Tibial artery (tissue), 4 donors: Measurements from ENCODE around the gene IL1RAPL1.
"Not testable (repeated sequence)": the region's sequence is repeated elsewhere in the genome, so short reads cannot be mapped to it uniquely, and the experiment has no call there.

Source experiments
- DNase-seq, 2 donors: peaks; one replicate each; pipeline ENCODE4 v3.0.0-alpha.2; 2019
- H3K27ac ChIP-seq, 2 donors: fragments of 200-600 bp; sonication (generic) in 1 of 2; 1 replicate in 1 of 2; 2 replicates in 1 of 2; pipeline ENCODE4 v1.5.1; 2018 to 2019; ENCODE audit warnings: mild to moderate bottlenecking in 1 of 2
- H3K27me3 ChIP-seq, 2 donors: fragments of 200-600 bp; sonication (generic) in 1 of 2; one replicate each; pipeline versions ENCODE4 v1.5.1 to v1.6.0; 2016 to 2019
- H3K36me3 ChIP-seq, 3 donors: fragments of 200-600 bp; sonication (generic) in 2 of 3; one replicate each; pipeline ENCODE4 v1.5.1; 2016 to 2019; ENCODE audit warnings: mild to moderate bottlenecking in 2 of 3
- H3K4me1 ChIP-seq, 4 donors: fragments of 200-600 bp; sonication (generic) in 2 of 4; 1 replicate in 3 of 4; 2 replicates in 1 of 4; pipeline ENCODE4 v1.5.1; 2016 to 2019
- H3K4me3 ChIP-seq, 2 donors: fragments of 200-600 bp; sonication (generic) in 1 of 2; 1 replicate in 1 of 2; 2 replicates in 1 of 2; pipeline ENCODE4 v1.5.1; 2018 to 2019; ENCODE audit warnings: mild to moderate bottlenecking in 2 of 2
- H3K9me3 ChIP-seq, 3 donors: fragments of 200-600 bp; sonication (generic) in 1 of 3; one replicate each; pipeline ENCODE4 v1.5.1; 2016 to 2019
- CTCF ChIP-seq, 2 experiments: fragments of 200-600 bp in 1 of 2; fragments of 450-650 bp in 1 of 2; IDR thresholded peaks; one replicate each; pipeline ENCODE4 v1.5.1; 2017 to 2019; ENCODE audit warnings: antibody characterized with exemption in 2 of 2, mild to moderate bottlenecking in 1 of 2, moderate library complexity in 1 of 2
- intact Hi-C: fragments of 100-400 bp; cut with DNase I; formaldehyde crosslinking; loops from one replicate; pipeline ENCODE4 v1.15.0; 2023; ENCODE audit warnings: low total_unique reads

IL1RAPL1 gene

GRCh38 chrX:28756647-28757046 is 169.4 kb downstream of the IL1RAPL1 start:
- Histone ChIP-seq H3K4me3 (no peak overlapping the region), H3K27me3 (no peaks in the 10 kb centered on the region), H3K4me1 (no peaks in the 10 kb centered on the region), H3K27ac (no peak overlapping the region), H3K9me3 (no peaks in the 10 kb centered on the region), H3K36me3 (no peaks in the 10 kb centered on the region)
- DNase-seq, result no peak
- intact Hi-C loops, result no loop called here
- no peak for TF ChIP-seq CTCF (IDR thresholded peaks at IDR 0.05)

GRCh38 chrX:28757290-28757689 is 170.0 kb downstream of the IL1RAPL1 start:
- intact Hi-C loops, result no loop called here
- Histone ChIP-seq H3K4me1 (no peaks in the 10 kb centered on the region), H3K27me3 (no peaks in the 10 kb centered on the region), H3K27ac (no peak overlapping the region), H3K9me3 (no peaks in the 10 kb centered on the region), H3K4me3 (no peak overlapping the region), H3K36me3 (no peaks in the 10 kb centered on the region)
- TF ChIP-seq CTCF (IDR thresholded peaks at IDR 0.05), result no peak
- no peak for DNase-seq

GRCh38 chrX:28766561-28766960 is 179.3 kb downstream of the IL1RAPL1 start:
- H3K4me1 ChIP-seq, intact Hi-C loops, H3K36me3 ChIP-seq, DNase-seq, H3K27me3 ChIP-seq, H3K9me3 ChIP-seq, H3K4me3 ChIP-seq, H3K27ac ChIP-seq: not testable (repeated sequence)

- intact Hi-C loops, result no loop called here
- H3K27me3 ChIP-seq, result no peaks in the 10 kb centered on the region
Observed at GRCh38 chrX:28773807-28774206, 186.6 kb downstream of the IL1RAPL1 start.

GRCh38 chrX:28787206-28787605 is 200.0 kb downstream of the IL1RAPL1 start:
- intact Hi-C loops, result no loop called here
- no peaks in the 10 kb centered on the region for H3K4me1 ChIP-seq
- no peak overlapping the region for H3K27ac ChIP-seq
- no peaks in the 10 kb centered on the region for H3K27me3 ChIP-seq
- no peaks in the 10 kb centered on the region for H3K36me3 ChIP-seq
- no peak for TF ChIP-seq CTCF (IDR thresholded peaks at IDR 0.05)
- H3K9me3 ChIP-seq, result no peaks in the 10 kb centered on the region
- H3K4me3 ChIP-seq, result no peak overlapping the region
- DNase-seq, result no peak

More at GRCh38 chrX:28773807-28774206, 186.6 kb downstream of the IL1RAPL1 start:
- no peaks in the 10 kb centered on the region for H3K4me1 ChIP-seq
- no peak overlapping the region for H3K4me3 ChIP-seq
- TF ChIP-seq CTCF (IDR thresholded peaks at IDR 0.05), result no peak
- H3K9me3 ChIP-seq, result no peaks in the 10 kb centered on the region
- no peaks in the 10 kb centered on the region for H3K36me3 ChIP-seq
- DNase-seq, result no peak
- no peak overlapping the region for H3K27ac ChIP-seq

- H3K27me3 ChIP-seq, DNase-seq, H3K9me3 ChIP-seq, H3K4me1 ChIP-seq, H3K27ac ChIP-seq, H3K4me3 ChIP-seq, intact Hi-C loops, H3K36me3 ChIP-seq: not testable (repeated sequence)
Observed at GRCh38 chrX:28800671-28801070, 213.4 kb downstream of the IL1RAPL1 start.

- no peaks in the 10 kb centered on the region for H3K36me3 ChIP-seq
- H3K9me3 ChIP-seq, result peaks cover 0 to 5% (median 0%) of the 10 kb centered on the region in 3 donors
- intact Hi-C loops, result no loop called here
- H3K27me3 ChIP-seq, result no peaks in the 10 kb centered on the region
- DNase-seq, result no peak
- no peaks in the 10 kb centered on the region for H3K4me1 ChIP-seq
- no peak overlapping the region for H3K27ac ChIP-seq
- no peak for TF ChIP-seq CTCF (IDR thresholded peaks at IDR 0.05)
- no peak overlapping the region for H3K4me3 ChIP-seq
Observed at GRCh38 chrX:28802625-28803024, 215.4 kb downstream of the IL1RAPL1 start.
